HFF-Myc (cell line): Measurements from ENCODE around the gene TUBB4A.

Experiments
- DNase-seq: peaks from one replicate; pipeline ENCODE4 v3.0.0-alpha.2; 2011; ENCODE audit warnings: low read depth; ENCODE audit errors: extremely low read depth
- H3K4me3 ChIP-seq: replicated peaks from 2 replicates; pipeline ENCODE4 v1.5.1; 2011; ENCODE audit warnings: low read depth, mild to moderate bottlenecking, control low read depth, low read length
- TF ChIP-seq, protein P1 (sequence below): IDR thresholded peaks from 2 replicates; pipeline ENCODE4 v1.5.1; 2012; ENCODE audit warnings: mild to moderate bottlenecking, low read depth, low read length, control low read depth; ENCODE audit errors: missing control alignments

The TUBB4A gene

DNA sequence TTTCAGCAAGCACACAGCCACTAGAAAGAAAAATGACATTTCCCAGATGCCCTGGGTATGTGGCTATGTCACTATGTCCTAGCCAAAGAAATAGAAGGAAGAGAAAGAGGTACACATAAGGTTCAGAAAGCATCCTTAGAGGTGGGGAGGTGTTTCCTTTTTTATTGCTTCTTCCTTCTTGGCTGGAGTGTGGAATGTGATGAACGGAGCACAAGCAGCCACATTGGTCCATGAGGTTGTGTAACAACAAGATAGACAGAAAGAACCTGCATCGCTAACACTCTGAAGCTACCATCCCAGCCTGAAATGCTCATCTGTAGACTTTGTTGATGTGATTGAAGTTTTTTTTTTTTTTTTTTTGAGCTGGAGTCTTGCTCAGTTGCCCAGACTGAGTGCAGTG, 49.2 kb downstream of the TUBB4A start:
- DNase-seq, result no peak
- no peak overlapping the region for H3K4me3 ChIP-seq
- TF ChIP-seq, protein P1, sequence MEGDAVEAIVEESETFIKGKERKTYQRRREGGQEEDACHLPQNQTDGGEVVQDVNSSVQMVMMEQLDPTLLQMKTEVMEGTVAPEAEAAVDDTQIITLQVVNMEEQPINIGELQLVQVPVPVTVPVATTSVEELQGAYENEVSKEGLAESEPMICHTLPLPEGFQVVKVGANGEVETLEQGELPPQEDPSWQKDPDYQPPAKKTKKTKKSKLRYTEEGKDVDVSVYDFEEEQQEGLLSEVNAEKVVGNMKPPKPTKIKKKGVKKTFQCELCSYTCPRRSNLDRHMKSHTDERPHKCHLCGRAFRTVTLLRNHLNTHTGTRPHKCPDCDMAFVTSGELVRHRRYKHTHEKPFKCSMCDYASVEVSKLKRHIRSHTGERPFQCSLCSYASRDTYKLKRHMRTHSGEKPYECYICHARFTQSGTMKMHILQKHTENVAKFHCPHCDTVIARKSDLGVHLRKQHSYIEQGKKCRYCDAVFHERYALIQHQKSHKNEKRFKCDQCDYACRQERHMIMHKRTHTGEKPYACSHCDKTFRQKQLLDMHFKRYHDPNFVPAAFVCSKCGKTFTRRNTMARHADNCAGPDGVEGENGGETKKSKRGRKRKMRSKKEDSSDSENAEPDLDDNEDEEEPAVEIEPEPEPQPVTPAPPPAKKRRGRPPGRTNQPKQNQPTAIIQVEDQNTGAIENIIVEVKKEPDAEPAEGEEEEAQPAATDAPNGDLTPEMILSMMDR, result no peak

DNA sequence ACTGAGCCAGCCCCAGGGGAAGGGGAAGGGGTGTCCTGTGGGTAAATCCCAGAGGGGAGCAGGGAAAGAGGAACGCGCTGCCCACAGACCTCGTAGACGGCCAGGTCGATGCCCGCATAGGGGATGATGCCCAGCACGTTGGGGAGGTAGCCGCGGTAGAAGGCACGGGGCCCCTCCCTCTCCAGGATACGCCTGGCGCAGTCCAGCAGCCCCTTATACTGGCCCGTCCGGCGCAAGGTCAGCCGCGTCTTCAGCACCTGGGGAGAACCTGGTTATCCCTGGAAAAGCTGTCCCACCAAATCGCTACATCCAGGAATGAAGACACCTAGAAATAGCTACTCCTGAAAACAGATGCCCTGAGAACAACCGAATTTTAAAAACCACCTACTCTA, 49.9 kb downstream of the TUBB4A start:
- TF ChIP-seq, protein P1, result no peak
- H3K4me3 ChIP-seq, result no peak overlapping the region
- no peak for DNase-seq

DNA sequence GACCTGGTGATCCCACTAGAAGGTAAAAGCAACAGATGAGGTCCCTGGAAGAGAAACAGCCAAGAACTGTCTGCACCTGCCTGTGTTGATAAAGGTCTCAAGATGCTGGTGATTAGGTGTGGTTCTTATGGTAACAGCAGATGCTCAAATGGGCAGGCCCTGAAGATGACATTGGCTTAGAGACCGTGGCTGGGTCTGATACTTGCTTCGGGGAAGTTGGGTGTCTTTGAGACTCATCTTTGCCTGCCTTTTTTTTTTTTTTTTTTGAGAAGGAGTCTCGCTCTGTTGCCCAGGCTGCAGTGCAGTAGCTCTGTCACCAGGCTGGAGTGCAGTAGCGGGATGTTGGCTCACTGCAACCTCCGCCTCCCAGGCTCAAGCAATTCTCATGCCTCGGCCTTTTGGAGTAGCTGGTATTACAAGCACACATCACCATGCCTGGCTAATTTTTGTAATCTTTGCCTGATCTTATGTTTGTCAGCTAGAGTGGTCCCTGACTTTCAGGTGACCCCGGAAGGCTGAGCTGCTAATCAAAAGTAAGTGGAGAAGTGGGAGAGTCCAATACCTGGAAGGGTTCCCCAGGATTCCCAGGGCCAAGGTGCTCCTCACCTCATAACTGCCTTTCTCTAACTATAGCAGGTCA, 50.4 kb downstream of the TUBB4A start:
- TF ChIP-seq, protein P1, result no peak
- H3K4me3 ChIP-seq, result no peak overlapping the region
- no peak for DNase-seq

DNA sequence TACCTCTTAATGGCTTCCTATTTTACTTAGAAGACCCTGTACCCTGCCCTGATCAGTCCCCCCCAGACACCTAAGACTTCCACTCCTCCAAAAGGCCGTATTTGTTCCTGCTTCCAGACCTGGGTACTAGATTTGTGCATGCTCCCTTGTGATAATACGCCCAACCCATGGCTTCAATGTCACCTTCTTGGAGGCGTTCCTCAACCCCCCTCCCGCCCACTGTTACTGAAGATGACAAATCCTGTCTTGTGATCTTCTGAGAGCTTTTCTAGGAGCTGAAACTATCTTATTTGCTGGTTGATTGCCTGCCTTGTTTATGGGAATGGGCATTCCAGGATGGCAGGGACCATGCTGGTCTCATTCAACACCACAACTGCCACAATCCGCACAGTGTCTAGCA, 51.9 kb downstream of the TUBB4A start:
- TF ChIP-seq, protein P1, result no peak
- no peak overlapping the region for H3K4me3 ChIP-seq
- DNase-seq, result no peak

DNA sequence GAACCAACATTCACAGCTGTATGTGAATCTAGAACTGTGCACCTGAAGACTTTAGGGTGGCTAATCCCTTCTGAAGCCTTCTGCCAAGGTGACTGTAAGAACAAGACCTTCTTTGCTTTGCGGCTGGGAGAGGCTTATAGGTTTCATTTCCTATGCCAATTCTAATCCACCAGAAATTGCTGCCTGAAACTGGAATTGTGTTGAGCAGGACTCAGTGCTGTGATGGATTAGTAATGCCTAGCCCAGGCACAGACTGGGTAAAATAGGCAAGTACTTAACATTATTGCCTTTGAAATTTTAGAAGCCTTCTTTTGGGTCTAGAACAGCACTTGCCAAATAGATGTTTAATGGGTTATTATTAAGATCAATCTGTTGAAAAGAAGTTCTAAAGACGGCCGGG, 54.1 kb downstream of the TUBB4A start:
- H3K4me3 ChIP-seq, result no peak overlapping the region
- TF ChIP-seq, protein P1, result no peak
- no peak for DNase-seq

DNA sequence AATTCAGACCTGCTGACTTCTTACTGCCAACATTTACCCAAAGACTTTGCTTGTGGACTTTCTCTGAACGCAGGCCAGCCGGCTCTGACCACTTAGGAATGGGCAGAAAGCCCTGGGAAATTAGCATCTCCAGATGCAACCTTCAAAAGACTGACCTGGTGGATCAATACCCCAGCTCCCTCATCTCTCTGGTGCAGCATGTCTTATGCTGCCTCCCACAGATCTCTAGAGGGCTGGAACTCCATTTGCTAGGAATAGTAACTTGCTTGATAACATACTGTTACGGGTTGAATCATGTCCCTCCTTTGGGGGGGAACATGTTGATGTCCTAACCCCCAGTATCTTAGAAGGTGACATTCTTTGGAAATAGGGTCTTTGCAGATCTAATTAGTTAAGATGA, 55.7 kb downstream of the TUBB4A start:
- H3K4me3 ChIP-seq, result no peak overlapping the region
- no peak for DNase-seq
- TF ChIP-seq, protein P1, result no peak
